Measurements from ENCODE around the gene MCRS1. TPM values are rescaled to one million over a fixed set of nuclear protein-coding genes. Genes with fewer than 3 reads are reported as not detected.

The MCRS1 gene
- total and polyA plus RNA-seq, 4 donors, result 20.0 to 33.1 (median 26.1) TPM

DNA sequence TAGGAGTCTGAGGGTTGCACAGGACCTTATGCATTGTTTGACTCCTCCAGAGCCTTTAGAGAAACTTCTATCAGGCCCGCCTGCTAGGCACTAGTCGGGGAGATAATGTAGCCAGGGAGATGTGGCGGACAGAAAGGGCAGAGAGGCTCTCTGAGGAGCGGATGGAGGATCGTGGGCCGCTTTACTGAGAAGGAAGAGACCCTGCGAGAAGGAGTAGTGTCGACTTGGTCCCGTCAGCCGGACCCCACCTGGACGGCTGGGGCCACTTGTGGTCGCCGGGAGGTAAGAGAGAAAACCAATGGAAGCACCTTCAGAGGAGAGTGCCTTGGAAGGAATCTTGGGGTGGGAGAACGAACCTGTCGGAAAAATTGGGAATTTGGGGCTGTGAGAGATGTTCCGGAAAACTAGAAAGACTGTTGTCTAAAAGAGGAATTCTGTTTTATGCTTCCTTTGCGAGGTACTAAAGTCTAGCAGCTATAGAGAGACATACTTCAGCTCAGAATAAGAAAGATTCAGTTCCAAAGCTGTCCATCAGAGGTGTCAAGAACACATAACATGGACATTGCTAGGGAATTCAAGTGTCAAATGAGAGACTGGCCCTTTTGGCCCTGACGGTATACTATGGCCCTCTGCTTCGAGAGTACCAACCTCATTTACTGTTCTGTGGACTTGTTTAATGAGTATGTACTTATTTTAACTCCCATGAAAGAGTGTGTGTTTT lies 660 bp upstream of the MCRS1 start:
- H3K4me1 ChIP-seq (ENCODE audit: control insufficient read depth in 4 of 4, insufficient read depth in 4 of 4, low read length in 3 of 4), result peaks cover 3 to 21% (median 19%) of the 10 kb centered on the region in 4 donors

DNA sequence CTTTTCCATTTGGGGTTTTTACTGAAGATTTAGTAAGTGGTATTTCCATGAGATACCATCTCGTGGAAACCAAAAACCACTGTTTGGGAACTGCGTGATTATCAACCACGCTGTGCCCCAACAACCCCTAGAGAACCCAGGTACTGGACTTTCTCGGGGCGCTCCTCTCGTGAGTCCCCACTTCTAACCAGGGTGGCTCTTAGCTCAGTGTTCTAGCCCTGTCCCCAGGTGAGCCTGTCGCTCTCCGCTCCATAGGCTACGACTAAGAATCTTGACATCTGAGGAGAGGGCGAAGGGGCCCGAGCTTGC lies 686 bp downstream of the MCRS1 start:
- WGBS, result 7% methylated on average over 11 of the region's 11 CpGs
- Histone ChIP-seq H3K9me3 (ENCODE audit: control insufficient read depth in 4 of 4, low read length in 3 of 4) (no peaks in the 10 kb centered on the region), H3K4me3 (ENCODE audit: low read depth in 1 of 3, low read length in 3 of 3) (peak overlapping the region; percentile 64 to 96 (median 95)), H3K9ac (ENCODE audit: low read depth in 1 of 2, low read length in 2 of 2) (peak overlapping the region; percentile 86 to 94), H3K4me1 (ENCODE audit: control insufficient read depth in 4 of 4, insufficient read depth in 4 of 4, low read length in 3 of 4) (peaks cover 3 to 21% (median 19%) of the 10 kb centered on the region in 4 donors), H3K36me3 (ENCODE audit: control insufficient read depth in 4 of 4, insufficient read depth in 3 of 4, low read depth in 1 of 4, low read length in 3 of 4) (peaks cover 10 to 28% (median 22%) of the 10 kb centered on the region in 4 donors), H3K27me3 (ENCODE audit: control insufficient read depth in 4 of 4, insufficient read depth in 4 of 4, low read length in 3 of 4) (no peaks in the 10 kb centered on the region), H3K27ac (ENCODE audit: low read depth in 1 of 2, low read length in 2 of 2) (no peak overlapping the region)
- TF ChIP-seq NR2F2 (IDR thresholded peaks at IDR 0.05) (no peak), HNF4G (IDR thresholded peaks at IDR 0.05) (no peak), SP1 (IDR thresholded peaks at IDR 0.05) (no peak), CTCF (IDR thresholded peaks at IDR 0.05; ENCODE audit: low read depth, low read length, missing input control) (no peak), JUND (IDR thresholded peaks at IDR 0.05) (no peak), HNF4A (conservative IDR thresholded peaks at IDR 0.05) (no peak), ZBTB33 (IDR thresholded peaks at IDR 0.05) (no peak), YY1 (IDR thresholded peaks at IDR 0.05) (no peak), TAF1 (conservative IDR thresholded peaks at IDR 0.05) (no peak), EGR1 (IDR thresholded peaks at IDR 0.05; ENCODE audit: low read depth in 2 of 2) (no peak)
- no peak for DNase-seq (ENCODE audit: low spot score)

More for the DNA sequence above, 660 bp upstream of the MCRS1 start:
- no peak for DNase-seq (ENCODE audit: low spot score)
- peak overlapping the region; percentile 64 to 96 (median 95) for H3K4me3 ChIP-seq (ENCODE audit: low read depth in 1 of 3, low read length in 3 of 3)
- no peaks in the 10 kb centered on the region for H3K27me3 ChIP-seq (ENCODE audit: control insufficient read depth in 4 of 4, insufficient read depth in 4 of 4, low read length in 3 of 4)
- peaks cover 5 to 15% (median 8%) of the 10 kb centered on the region in 4 donors for H3K36me3 ChIP-seq (ENCODE audit: control insufficient read depth in 4 of 4, insufficient read depth in 3 of 4, low read depth in 1 of 4, low read length in 3 of 4)
- no peaks in the 10 kb centered on the region for H3K9me3 ChIP-seq (ENCODE audit: control insufficient read depth in 4 of 4, low read length in 3 of 4)
- TF ChIP-seq GABPA (IDR thresholded peaks at IDR 0.05 in 1 of 2, conservative IDR thresholded peaks at IDR 0.05 in 1 of 2), result no peak
- no peak for TF ChIP-seq EGR1 (IDR thresholded peaks at IDR 0.05; ENCODE audit: low read depth in 2 of 2)
- TF ChIP-seq TAF1 (conservative IDR thresholded peaks at IDR 0.05), result no peak
- TF ChIP-seq ZBTB33 (IDR thresholded peaks at IDR 0.05), result no peak
- TF ChIP-seq SP1 (IDR thresholded peaks at IDR 0.05), result no peak
- TF ChIP-seq RXRA (IDR thresholded peaks at IDR 0.05), result no peak
- no peak for TF ChIP-seq FOXA2 (IDR thresholded peaks at IDR 0.05)
- no peak for TF ChIP-seq HNF4G (IDR thresholded peaks at IDR 0.05)
- no peak for TF ChIP-seq NR2F2 (IDR thresholded peaks at IDR 0.05)
- no peak for TF ChIP-seq MAX (IDR thresholded peaks at IDR 0.05)
- TF ChIP-seq RAD21 (IDR thresholded peaks at IDR 0.05), result no peak
- TF ChIP-seq, protein P1, sequence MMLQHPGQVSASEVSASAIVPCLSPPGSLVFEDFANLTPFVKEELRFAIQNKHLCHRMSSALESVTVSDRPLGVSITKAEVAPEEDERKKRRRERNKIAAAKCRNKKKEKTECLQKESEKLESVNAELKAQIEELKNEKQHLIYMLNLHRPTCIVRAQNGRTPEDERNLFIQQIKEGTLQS (IDR thresholded peaks at IDR 0.05), result no peak
- no peak for TF ChIP-seq CTCF (IDR thresholded peaks at IDR 0.05; ENCODE audit: low read depth, low read length, missing input control)
- H3K27ac ChIP-seq (ENCODE audit: low read depth in 1 of 2, low read length in 2 of 2), result peak overlapping the region; percentile 78 to 85
- WGBS, result 2% methylated on average over 19 of the region's 19 CpGs
- H3K9ac ChIP-seq (ENCODE audit: low read depth in 1 of 2, low read length in 2 of 2), result peak overlapping the region; percentile 86 to 94
